Testis (tissue), 2 donors: ENCODE measurements around the gene NEDD9.

ENCODE experiments used
- CTCF ChIP-seq, 3 experiments: fragments of 450-650 bp in 2 of 3; fragments of 200-600 bp in 1 of 3; sonication (generic) in 1 of 3; IDR thresholded peaks; one replicate each; pipeline ENCODE4 v1.5.1; 2016 to 2019; ENCODE audit warnings: antibody characterized with exemption in 3 of 3, mild to moderate bottlenecking in 2 of 3, moderate library complexity in 1 of 3
- POLR2A ChIP-seq: fragments of 450-650 bp; IDR thresholded peaks from one replicate; pipeline ENCODE4 v1.6.1; 2017; ENCODE audit warnings: antibody characterized with exemption, mild to moderate bottlenecking, moderate library complexity

GRCh38 chr6:11213422-11214021 lies 18.9 kb downstream of the NEDD9 start:
- TF ChIP-seq CTCF (IDR thresholded peaks at IDR 0.05) (no peak), POLR2A (no peak)
